Measurements from ENCODE around the gene LDB2.

Gene LDB2

DNA sequence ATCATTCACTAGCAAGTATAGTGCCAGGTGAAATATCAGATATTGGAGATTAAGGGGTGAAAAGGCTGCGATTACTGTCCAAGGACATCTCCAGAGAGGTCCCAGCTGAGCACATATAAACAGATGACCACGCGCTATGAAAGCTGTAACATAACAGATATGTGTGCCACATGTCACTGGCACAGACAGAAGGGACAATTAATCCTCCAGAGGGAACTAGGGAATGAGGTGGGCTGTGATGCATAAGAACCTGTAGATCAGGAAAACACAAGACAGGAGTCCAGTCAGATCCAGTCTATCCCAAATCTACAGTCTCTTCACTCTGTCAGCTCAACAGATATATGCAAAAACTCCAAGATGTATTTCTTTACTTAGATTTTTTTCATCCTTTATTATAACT lies 157.2 kb downstream of the LDB2 start:
- TF ChIP-seq EZH2 (IDR thresholded peaks at IDR 0.05; ENCODE audit: borderline replicate concordance, low read length), result no peak
- TF ChIP-seq, protein P1, sequence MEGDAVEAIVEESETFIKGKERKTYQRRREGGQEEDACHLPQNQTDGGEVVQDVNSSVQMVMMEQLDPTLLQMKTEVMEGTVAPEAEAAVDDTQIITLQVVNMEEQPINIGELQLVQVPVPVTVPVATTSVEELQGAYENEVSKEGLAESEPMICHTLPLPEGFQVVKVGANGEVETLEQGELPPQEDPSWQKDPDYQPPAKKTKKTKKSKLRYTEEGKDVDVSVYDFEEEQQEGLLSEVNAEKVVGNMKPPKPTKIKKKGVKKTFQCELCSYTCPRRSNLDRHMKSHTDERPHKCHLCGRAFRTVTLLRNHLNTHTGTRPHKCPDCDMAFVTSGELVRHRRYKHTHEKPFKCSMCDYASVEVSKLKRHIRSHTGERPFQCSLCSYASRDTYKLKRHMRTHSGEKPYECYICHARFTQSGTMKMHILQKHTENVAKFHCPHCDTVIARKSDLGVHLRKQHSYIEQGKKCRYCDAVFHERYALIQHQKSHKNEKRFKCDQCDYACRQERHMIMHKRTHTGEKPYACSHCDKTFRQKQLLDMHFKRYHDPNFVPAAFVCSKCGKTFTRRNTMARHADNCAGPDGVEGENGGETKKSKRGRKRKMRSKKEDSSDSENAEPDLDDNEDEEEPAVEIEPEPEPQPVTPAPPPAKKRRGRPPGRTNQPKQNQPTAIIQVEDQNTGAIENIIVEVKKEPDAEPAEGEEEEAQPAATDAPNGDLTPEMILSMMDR (IDR thresholded peaks at IDR 0.05; ENCODE audit: low read length), result no peak
- Histone ChIP-seq H3K4me1 (ENCODE audit: insufficient read depth, low read length, severe bottlenecking) (no peaks in the 10 kb centered on the region), H3K9me2 (ENCODE audit: low read depth, low read length) (no peaks in the 10 kb centered on the region), H3F3A (ENCODE audit: insufficient read depth, low read length) (no peaks in the 10 kb centered on the region), H3K79me2 (ENCODE audit: insufficient read depth, low read length) (no peaks in the 10 kb centered on the region), H3K4me2 (ENCODE audit: low read length) (no peak overlapping the region), H2AFZ (ENCODE audit: low read length) (no peak overlapping the region), H3K36me3 (ENCODE audit: insufficient read depth, low read length) (no peaks in the 10 kb centered on the region), H3K27ac (ENCODE audit: low read depth, low read length, poor library complexity, severe bottlenecking) (no peak overlapping the region), H4K20me1 (ENCODE audit: insufficient read depth, low read length) (no peaks in the 10 kb centered on the region), H3K9me3 (ENCODE audit: low read length) (no peaks in the 10 kb centered on the region), H3K27me3 (ENCODE audit: insufficient read depth, low read length) (no peaks in the 10 kb centered on the region), H3K9ac (ENCODE audit: low read length) (no peak overlapping the region), H3K4me3 (ENCODE audit: low read depth, low read length, poor library complexity, severe bottlenecking) (no peak overlapping the region)

DNA sequence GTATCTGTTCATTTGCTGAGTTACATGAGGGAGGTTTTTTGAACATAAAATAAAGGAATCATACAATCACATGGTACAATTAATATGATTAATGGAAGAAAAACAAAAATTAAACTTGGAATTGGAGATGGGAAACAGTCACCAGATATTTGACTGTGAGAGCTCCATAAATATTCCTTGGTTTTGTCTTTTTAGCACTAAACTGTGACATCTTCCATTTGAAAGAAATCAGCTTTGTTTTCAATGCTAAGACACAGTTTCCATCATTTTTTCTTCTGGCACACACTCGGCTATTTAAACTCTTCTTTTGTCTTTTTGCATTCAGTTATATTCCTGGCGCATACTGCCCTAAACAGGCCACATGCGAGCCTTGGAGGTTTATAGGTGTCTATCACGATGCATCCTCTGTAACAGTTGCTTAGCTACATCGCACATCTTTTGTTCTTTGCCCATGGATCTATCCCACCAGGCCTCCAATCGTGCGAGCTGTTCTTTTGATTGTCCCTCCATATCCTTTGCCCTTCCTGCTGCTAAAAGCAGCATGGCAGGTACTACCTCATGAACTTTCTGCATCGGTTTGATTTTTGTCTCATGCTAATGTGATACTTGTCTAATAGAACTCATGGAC lies 158.3 kb downstream of the LDB2 start:
- no peaks in the 10 kb centered on the region for H4K20me1 ChIP-seq (ENCODE audit: insufficient read depth, low read length)
- no peaks in the 10 kb centered on the region for H3K9me3 ChIP-seq (ENCODE audit: low read length)
- H3K27me3 ChIP-seq (ENCODE audit: insufficient read depth, low read length), result no peaks in the 10 kb centered on the region
- no peaks in the 10 kb centered on the region for H3K9me2 ChIP-seq (ENCODE audit: low read depth, low read length)
- H3K79me2 ChIP-seq (ENCODE audit: insufficient read depth, low read length), result no peaks in the 10 kb centered on the region
- TF ChIP-seq, protein P1 (IDR thresholded peaks at IDR 0.05; ENCODE audit: low read length), result no peak
- no peak for TF ChIP-seq EZH2 (IDR thresholded peaks at IDR 0.05; ENCODE audit: borderline replicate concordance, low read length)
- no peak overlapping the region for H2AFZ ChIP-seq (ENCODE audit: low read length)
- no peaks in the 10 kb centered on the region for H3K4me1 ChIP-seq (ENCODE audit: insufficient read depth, low read length, severe bottlenecking)
- H3K36me3 ChIP-seq (ENCODE audit: insufficient read depth, low read length), result no peaks in the 10 kb centered on the region
- no peaks in the 10 kb centered on the region for H3F3A ChIP-seq (ENCODE audit: insufficient read depth, low read length)
- no peak overlapping the region for H3K4me2 ChIP-seq (ENCODE audit: low read length)
- H3K9ac ChIP-seq (ENCODE audit: low read length), result no peak overlapping the region
- H3K4me3 ChIP-seq (ENCODE audit: low read depth, low read length, poor library complexity, severe bottlenecking), result no peak overlapping the region
- H3K27ac ChIP-seq (ENCODE audit: low read depth, low read length, poor library complexity, severe bottlenecking), result no peak overlapping the region

DNA sequence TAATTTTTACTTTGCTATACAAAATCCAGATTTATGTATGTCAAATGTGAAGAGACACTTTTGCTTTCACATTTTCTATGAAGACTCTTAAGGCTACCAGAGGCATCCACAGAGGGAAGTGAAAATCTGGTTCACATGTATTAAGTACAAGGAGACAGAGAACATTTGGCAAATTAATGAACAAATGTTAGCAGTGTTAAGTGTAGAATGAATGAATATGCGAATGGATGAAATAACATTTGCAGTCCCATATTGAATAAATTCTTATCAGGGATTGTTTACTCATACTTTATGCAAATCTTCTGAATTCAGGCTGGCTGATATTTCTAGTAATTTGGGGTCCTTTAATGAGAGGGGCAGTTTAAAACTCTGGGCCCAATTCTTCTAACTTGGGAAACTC lies 159.9 kb downstream of the LDB2 start:
- TF ChIP-seq, protein P1 (IDR thresholded peaks at IDR 0.05; ENCODE audit: low read length), result no peak
- no peak for TF ChIP-seq EZH2 (IDR thresholded peaks at IDR 0.05; ENCODE audit: borderline replicate concordance, low read length)
- H3F3A ChIP-seq (ENCODE audit: insufficient read depth, low read length), result no peaks in the 10 kb centered on the region
- H3K4me1 ChIP-seq (ENCODE audit: insufficient read depth, low read length, severe bottlenecking), result no peaks in the 10 kb centered on the region
- no peaks in the 10 kb centered on the region for H3K9me3 ChIP-seq (ENCODE audit: low read length)
- no peaks in the 10 kb centered on the region for H3K36me3 ChIP-seq (ENCODE audit: insufficient read depth, low read length)
- no peaks in the 10 kb centered on the region for H3K79me2 ChIP-seq (ENCODE audit: insufficient read depth, low read length)
- H4K20me1 ChIP-seq (ENCODE audit: insufficient read depth, low read length), result no peaks in the 10 kb centered on the region
- H3K4me2 ChIP-seq (ENCODE audit: low read length), result no peak overlapping the region
- no peak overlapping the region for H3K4me3 ChIP-seq (ENCODE audit: low read depth, low read length, poor library complexity, severe bottlenecking)
- H2AFZ ChIP-seq (ENCODE audit: low read length), result no peak overlapping the region
- no peaks in the 10 kb centered on the region for H3K27me3 ChIP-seq (ENCODE audit: insufficient read depth, low read length)
- H3K27ac ChIP-seq (ENCODE audit: low read depth, low read length, poor library complexity, severe bottlenecking), result no peak overlapping the region
- no peaks in the 10 kb centered on the region for H3K9me2 ChIP-seq (ENCODE audit: low read depth, low read length)
- no peak overlapping the region for H3K9ac ChIP-seq (ENCODE audit: low read length)

Data from OCI-LY1 (cell line).